K562 (cell line): ENCODE data around the gene SLAMF6. TPM values are rescaled to one million over a fixed set of nuclear protein-coding genes. Genes with fewer than 3 reads are reported as not detected.

Experiments used
- ATAC-seq: fragments of 200-7000 bp; cut with Tn5 transposase; 3 replicates; pipeline ENCODE4 v1.9.1; 2020; ENCODE audit warnings: moderate library complexity
- BruUV-seq: library from RNA; stranded (reverse); fragments of 400-500 nt; replicated peaks from 2 replicates; lab custom pipeline; 2021; lab: Mats Ljungman, UMichigan
- CTCF ChIA-PET: fragments of 300-600 bp; formaldehyde crosslinking; extraction: SDS; loops from one replicate; lab custom pipeline; 2021; ENCODE audit warnings: low intra/inter-chr PET ratio; lab: Yijun Ruan, JAX
- POLR2A ChIA-PET: fragments of 300-600, 350-650 bp; sonication (Branson Sonifier 250); formaldehyde crosslinking; extraction: SDS; loops from one replicate; lab custom pipeline; 2021; ENCODE audit warnings: antibody characterized with exemption, inconsistent platforms; lab: Yijun Ruan, JAX
- DNase-seq, 4 experiments: peaks; one replicate each; pipeline versions ENCODE4 v3.0.0 to v3.0.0-alpha.2; 2011 to 2018; ENCODE audit warnings: low spot score in 3 of 4, mixed read lengths in 3 of 4; ENCODE audit errors: extremely low read depth in 1 of 4
- FAIRE-seq: peaks from 2 replicates; lab custom pipeline; 2011; peaks lifted over from hg19 to GRCh38; lab: Jason Lieb, UNC
- H2AFZ ChIP-seq: 2 replicates; pipeline ENCODE4 v1.6.0; 2011; ENCODE audit warnings: low read depth, low read length, control low read depth, inconsistent platforms
- H3K27ac ChIP-seq: fragments of 200-600 bp; 3 replicates; pipeline ENCODE4 v1.8.0; 2011; ENCODE audit warnings: low read depth, mild to moderate bottlenecking, control low read depth, inconsistent platforms, low read length, moderate library complexity, mixed read lengths; ENCODE audit errors: extremely low read depth
- H3K27me3 ChIP-seq, 2 experiments: fragments of 300-600 bp in 1 of 2; 2 replicates in 1 of 2; 3 replicates in 1 of 2; pipeline versions ENCODE4 v1.6.0 to v1.8.0; 2011; ENCODE audit warnings: inconsistent platforms in 2 of 2, low read length in 2 of 2, mild to moderate bottlenecking in 1 of 2, mixed read lengths in 1 of 2, moderate library complexity in 1 of 2; ENCODE audit not compliant: control insufficient read depth in 2 of 2, insufficient read depth in 2 of 2
- H3K36me3 ChIP-seq: fragments of 300-600 bp; 3 replicates; pipeline ENCODE4 v1.8.0; 2011; ENCODE audit warnings: mild to moderate bottlenecking, low read length, inconsistent platforms; ENCODE audit not compliant: control insufficient read depth, insufficient read depth
- H3K4me1 ChIP-seq, 2 experiments: fragments of 200-600 bp in 1 of 2; replicated peaks in 1 of 2; 2 replicates in 1 of 2; 3 replicates in 1 of 2; pipeline versions ENCODE4 v1.5.1 to v1.8.0; 2011; ENCODE audit warnings: inconsistent platforms in 2 of 2, low read length in 2 of 2, mild to moderate bottlenecking in 1 of 2, mixed read lengths in 1 of 2, moderate library complexity in 1 of 2; ENCODE audit not compliant: control insufficient read depth in 2 of 2, insufficient read depth in 2 of 2
- H3K4me2 ChIP-seq: 2 replicates; pipeline ENCODE4 v1.6.1; 2011; ENCODE audit warnings: low read length, control low read depth, inconsistent platforms, mixed read lengths; ENCODE audit not compliant: insufficient read depth
- H3K4me3 ChIP-seq: fragments of 200-600 bp; sonication (generic), shearing (Covaris generic); 2 replicates; pipeline ENCODE4 v1.5.1; 2016; ENCODE audit warnings: control low read depth, inconsistent platforms
- H3K79me2 ChIP-seq: fragments of 200-600 bp; 3 replicates; pipeline ENCODE4 v1.8.0; 2011; ENCODE audit warnings: low read length, inconsistent platforms; ENCODE audit not compliant: control insufficient read depth, insufficient read depth
- H3K9ac ChIP-seq, 2 experiments: 2 replicates each; pipeline versions ENCODE4 v1.6.0 to v1.6.1; 2011; ENCODE audit warnings: low read depth in 2 of 2, low read length in 2 of 2, control low read depth in 1 of 2, inconsistent platforms in 1 of 2, mild to moderate bottlenecking in 1 of 2, mixed read lengths in 1 of 2; ENCODE audit not compliant: insufficient read depth in 1 of 2
- H3K9me1 ChIP-seq: one replicate; pipeline ENCODE4 v1.6.0; 2011; ENCODE audit warnings: inconsistent platforms, mild to moderate bottlenecking, low read length, moderate library complexity; ENCODE audit not compliant: control insufficient read depth, insufficient read depth
- H3K9me3 ChIP-seq: replicated peaks from 2 replicates; pipeline ENCODE4 v1.5.1; 2011; ENCODE audit warnings: low read depth, low read length, inconsistent platforms; ENCODE audit not compliant: control insufficient read depth, insufficient read depth
- H4K20me1 ChIP-seq: replicated peaks from 2 replicates; pipeline ENCODE4 v1.6.1; 2011; ENCODE audit warnings: low read length, inconsistent platforms, mixed read lengths; ENCODE audit not compliant: control insufficient read depth, insufficient read depth
- ARID1B ChIP-seq: fragments of 450-650 bp; IDR thresholded peaks from 2 replicates; pipeline ENCODE4 v1.6.1; 2016; ENCODE audit warnings: antibody characterized with exemption, mild to moderate bottlenecking, inconsistent platforms
- C11orf30 ChIP-seq: fragments of 450-650 bp; IDR thresholded peaks from 2 replicates; pipeline ENCODE4 v1.6.1; 2016; ENCODE audit warnings: low read depth, mild to moderate bottlenecking
- FOSL1 ChIP-seq: fragments of 200-800 bp; sonication (Bioruptor generic); conservative IDR thresholded peaks from 2 replicates; pipeline ENCODE4 v1.6.1; 2016; ENCODE audit warnings: missing genetic modification characterization, missing compliant biosample characterization
- FOXK2 ChIP-seq, 2 experiments: fragments of 450-650 bp; IDR thresholded peaks in 1 of 2; conservative IDR thresholded peaks in 1 of 2; 2 replicates each; pipeline ENCODE4 v1.6.1; 2016; ENCODE audit warnings: low read depth in 2 of 2, mild to moderate bottlenecking in 1 of 2
- HCFC1 ChIP-seq: IDR thresholded peaks from 2 replicates; pipeline ENCODE4 v1.6.1; 2012; ENCODE audit warnings: low read depth, low read length, improper control_type of control experiment
- HDAC2 ChIP-seq: fragments of 450-650 bp; IDR thresholded peaks from 2 replicates; pipeline ENCODE4 v1.6.1; 2016; ENCODE audit warnings: mild to moderate bottlenecking
- MAFF ChIP-seq: IDR thresholded peaks from 2 replicates; pipeline ENCODE4 v1.6.1; 2012; ENCODE audit warnings: low read length, improper control_type of control experiment
- NFE2 ChIP-seq: IDR thresholded peaks from 2 replicates; pipeline ENCODE4 v1.6.1; 2014; ENCODE audit warnings: antibody characterized with exemption, low read depth
- NR2C2 ChIP-seq, 2 experiments: fragments of 200-800 bp in 1 of 2; sonication (Bioruptor generic) in 1 of 2; sonication (generic) in 1 of 2; formaldehyde crosslinking in 1 of 2; IDR thresholded peaks; 2 replicates each; pipeline versions ENCODE4 v1.6.1 to v1.8.0; 2016 to 2022; ENCODE audit warnings: mild to moderate bottlenecking in 1 of 2, missing compliant biosample characterization in 1 of 2, missing genetic modification characterization in 1 of 2, missing genetic modification reagents in 1 of 2
- NR4A1 ChIP-seq, 2 experiments: fragments of 250-450 bp in 1 of 2; fragments of 450-650 bp in 1 of 2; sonication (Bioruptor Pico) in 1 of 2; IDR thresholded peaks; 2 replicates each; pipeline versions ENCODE4 v1.4.0 to v1.6.1; 2016 to 2020; ENCODE audit warnings: mild to moderate bottlenecking in 2 of 2, missing compliant biosample characterization in 1 of 2, missing genetic modification characterization in 1 of 2, moderate library complexity in 1 of 2
- PCBP2 ChIP-seq: fragments of 200-400 bp; formaldehyde crosslinking; IDR thresholded peaks from 2 replicates; pipeline ENCODE4 v1.6.1; 2018; ENCODE audit warnings: low read length, low read depth, mild to moderate bottlenecking, moderate library complexity; ENCODE audit not compliant: poor library complexity, severe bottlenecking
- ZNF165 ChIP-seq: fragments of 250-450 bp; sonication (Bioruptor Pico); IDR thresholded peaks from 2 replicates; pipeline ENCODE4 v1.4.0; 2020; ENCODE audit warnings: borderline replicate concordance
- ZNF197 ChIP-seq: fragments of 200-800 bp; sonication (Bioruptor generic); IDR thresholded peaks from 2 replicates; pipeline ENCODE4 v1.6.1; 2016; ENCODE audit warnings: low read depth, missing genetic modification characterization, missing compliant biosample characterization
- ZNF263 ChIP-seq: sonication (generic); formaldehyde crosslinking; IDR thresholded peaks from 2 replicates; pipeline ENCODE4 v1.8.0; 2022; ENCODE audit warnings: mild to moderate bottlenecking, missing genetic modification reagents, borderline replicate concordance
- WGBS: fragments of 100-300 bp; shearing (Covaris generic); methylation state at CpG from one replicate; pipeline ENCODE4 v1.1.6; 2016; ENCODE audit warnings: low coverage, mixed read lengths; ENCODE audit not compliant: insufficient coverage; ENCODE audit errors: missing lambda C conversion rate; 5-methylcytosine and 5-hydroxymethylcytosine counted together
- in situ Hi-C: fragments of 300-500 bp; cut with MboI; formaldehyde crosslinking; loops from 4 replicates; pipeline ENCODE4 v1.15.0; 2018; ENCODE audit warnings: inconsistent platforms, mixed read lengths
- intact Hi-C: fragments of 100-400 bp; cut with micrococcal nuclease; formaldehyde crosslinking; loops from 2 replicates; pipeline ENCODE4 v1.14.2; 2022
- polyA plus RNA-seq, 8 experiments: library from polyadenylated mRNA; depleted of rRNA in 4 of 8; stranded (reverse) in 5 of 8; unstranded in 3 of 8; fragments of >200 nt; fragmentation: Nextera tagmentation in 2 of 8; fragmentation: Illumina TruSeq in 1 of 8; extraction: Ambion mirVana in 2 of 8; extraction: Trizol in 1 of 8; gene quantifications; 2 replicates each; pipeline versions ENCODE4 v1.2.1 to v1.2.3, GENCODE V29; 2011 to 2014; ENCODE audit warnings: inconsistent platforms in 1 of 8, missing spikeins in 1 of 8
- total RNA-seq, 7 experiments: library from RNA; depleted of rRNA in 6 of 7; stranded (reverse); fragments of >200 nt in 6 of 7; fragmentation: Illumina TruSeq in 2 of 7; extraction: Trizol in 2 of 7; gene quantifications; 2 replicates each; pipeline versions ENCODE4 v1.2.1 to v1.2.3, GENCODE V29; 2011 to 2021; ENCODE audit warnings: low replicate concordance in 1 of 7
- TF ChIP-seq, protein P1 (sequence below): fragments of 450-650 bp; formaldehyde crosslinking; IDR thresholded peaks from 2 replicates; pipeline ENCODE4 v1.4.0; 2020; ENCODE audit warnings: mild to moderate bottlenecking, moderate library complexity
- TF ChIP-seq, protein P2 (sequence below): fragments of 200-800 bp; sonication (Bioruptor generic); IDR thresholded peaks from 2 replicates; pipeline ENCODE4 v1.6.1; 2017; ENCODE audit warnings: missing genetic modification characterization, missing compliant biosample characterization

SLAMF6 gene
- total and polyA plus RNA-seq, 9 of the 15 experiments (the other 6 are each of a cell fraction or from before 2014, with no cell fraction given) = 0.56 to 4.8 (median 1.1) TPM

DNA sequence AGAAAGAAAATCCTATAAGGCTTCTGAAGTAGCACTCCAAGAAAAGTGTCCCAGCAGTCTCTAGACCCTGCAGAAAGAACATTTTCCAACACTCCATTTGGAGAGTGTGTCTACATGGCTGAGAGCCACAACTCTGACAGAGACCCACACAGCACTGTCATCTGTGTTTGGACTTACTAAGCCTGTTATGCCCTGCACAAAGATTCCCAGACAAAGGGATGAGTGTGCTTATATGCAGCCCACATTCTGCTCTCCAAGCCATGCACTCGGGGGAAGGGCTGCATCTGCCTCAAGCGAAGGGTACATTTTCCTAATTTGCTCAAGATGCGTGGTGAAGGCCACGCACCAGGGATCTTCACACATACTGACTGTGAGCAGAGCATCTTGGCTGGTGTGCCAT lies 24.4 kb upstream of the SLAMF6 start (continued):
- TF ChIP-seq, protein P1, sequence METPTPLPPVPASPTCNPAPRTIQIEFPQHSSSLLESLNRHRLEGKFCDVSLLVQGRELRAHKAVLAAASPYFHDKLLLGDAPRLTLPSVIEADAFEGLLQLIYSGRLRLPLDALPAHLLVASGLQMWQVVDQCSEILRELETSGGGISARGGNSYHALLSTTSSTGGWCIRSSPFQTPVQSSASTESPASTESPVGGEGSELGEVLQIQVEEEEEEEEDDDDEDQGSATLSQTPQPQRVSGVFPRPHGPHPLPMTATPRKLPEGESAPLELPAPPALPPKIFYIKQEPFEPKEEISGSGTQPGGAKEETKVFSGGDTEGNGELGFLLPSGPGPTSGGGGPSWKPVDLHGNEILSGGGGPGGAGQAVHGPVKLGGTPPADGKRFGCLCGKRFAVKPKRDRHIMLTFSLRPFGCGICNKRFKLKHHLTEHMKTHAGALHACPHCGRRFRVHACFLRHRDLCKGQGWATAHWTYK (CRISPR knock-in tag) = 0 out of 2 replicates have a peak, but pooled peaks have one; percentile 44
- TF ChIP-seq ZNF165 (CRISPR knock-in tag) = 0 out of 2 replicates have a peak, but pooled peaks have one; percentile 46
- no peak for TF ChIP-seq NR2C2 (CRISPR knock-in tag; IDR thresholded peaks at IDR 0.05)
- peak; percentile 33; the same call in 1 of the 2 replicates for TF ChIP-seq NR2C2 (tag; IDR thresholded peaks at IDR 0.05)
- no peak for TF ChIP-seq NFE2
- TF ChIP-seq NR4A1 (CRISPR knock-in tag; IDR thresholded peaks at IDR 0.05) = peak; percentile 63; the same call in 1 of the 2 replicates
- no peak for TF ChIP-seq NR4A1 (tag; IDR thresholded peaks at IDR 0.05)
- TF ChIP-seq, protein P2, sequence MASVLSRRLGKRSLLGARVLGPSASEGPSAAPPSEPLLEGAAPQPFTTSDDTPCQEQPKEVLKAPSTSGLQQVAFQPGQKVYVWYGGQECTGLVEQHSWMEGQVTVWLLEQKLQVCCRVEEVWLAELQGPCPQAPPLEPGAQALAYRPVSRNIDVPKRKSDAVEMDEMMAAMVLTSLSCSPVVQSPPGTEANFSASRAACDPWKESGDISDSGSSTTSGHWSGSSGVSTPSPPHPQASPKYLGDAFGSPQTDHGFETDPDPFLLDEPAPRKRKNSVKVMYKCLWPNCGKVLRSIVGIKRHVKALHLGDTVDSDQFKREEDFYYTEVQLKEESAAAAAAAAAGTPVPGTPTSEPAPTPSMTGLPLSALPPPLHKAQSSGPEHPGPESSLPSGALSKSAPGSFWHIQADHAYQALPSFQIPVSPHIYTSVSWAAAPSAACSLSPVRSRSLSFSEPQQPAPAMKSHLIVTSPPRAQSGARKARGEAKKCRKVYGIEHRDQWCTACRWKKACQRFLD = peak; percentile 24; the same call in 1 of the 2 replicates

DNA sequence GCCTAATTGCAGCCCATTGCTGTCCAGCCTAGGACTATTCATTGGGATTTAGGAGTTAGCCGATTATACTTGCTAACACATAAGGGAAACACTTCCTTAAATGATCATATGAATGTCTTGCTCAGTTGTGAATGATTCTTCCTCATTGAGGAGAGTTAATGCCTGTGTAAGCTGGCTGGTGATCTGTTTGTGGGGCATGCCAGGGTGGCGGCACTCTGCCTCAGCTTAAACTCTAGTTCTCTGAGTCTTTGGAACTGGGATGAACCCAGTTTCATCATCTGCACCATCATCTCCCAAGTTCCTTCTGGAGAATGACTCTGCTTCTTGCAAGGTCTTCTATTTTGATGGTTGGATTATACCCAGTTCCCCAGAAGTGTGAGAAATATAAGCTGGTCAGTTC lies 23.9 kb upstream of the SLAMF6 start:
- WGBS = 80% methylated on average over 2 of the region's 2 CpGs
- no peaks in the 10 kb centered on the region; the same call in 1 of the 2 replicates for H3K9me3 ChIP-seq
- no TSS peak for BruUV-seq
- in situ Hi-C loops (no loop called here), intact Hi-C loops (no loop called here)
- peak overlapping the region; percentile 72 for H2AFZ ChIP-seq
- no peak overlapping the region for H3K9ac ChIP-seq
- no peaks in the 10 kb centered on the region; the same call in 2 of the 3 replicates for H3K36me3 ChIP-seq
- DNase-seq (no peak), ATAC-seq (no peak), FAIRE-seq (no peak)
- H3K27me3 ChIP-seq = no peaks in the 10 kb centered on the region
- H3K79me2 ChIP-seq = no peaks in the 10 kb centered on the region
- H3K4me3 ChIP-seq = no peak overlapping the region
- H3K4me1 ChIP-seq = peaks cover 34 to 68% of the 10 kb centered on the region in 2 experiments
- ChIA-PET CTCF (no interaction called here), POLR2A (interaction anchor here (1.0 kb wide), 1 partner anchor 29 kb away, joined by 3 read pairs; no protein-coding TSS in a partner anchor)
- H3K9me1 ChIP-seq = no peaks in the 10 kb centered on the region
- no peaks in the 10 kb centered on the region for H4K20me1 ChIP-seq
- no peak overlapping the region; the same call in 1 of the 2 replicates for H3K4me2 ChIP-seq
- H3K27ac ChIP-seq = peak overlapping the region; percentile 12; the same call in 1 of the 3 replicates
- TF ChIP-seq PCBP2 = no peak
- peak; percentile 57 for TF ChIP-seq C11orf30
- TF ChIP-seq ZNF197 (CRISPR knock-in tag) = peak; percentile 81; the same call in 1 of the 2 replicates
- TF ChIP-seq NFE2 = peak; percentile 71
- TF ChIP-seq MAFF = peak; percentile 37; the same call in 1 of the 2 replicates
- TF ChIP-seq HDAC2 = no peak
- TF ChIP-seq FOSL1 (tag) = 0 out of 2 replicates have a peak, but pooled peaks have one; percentile 19
- no peak for TF ChIP-seq ZNF263 (CRISPR knock-in tag)
- TF ChIP-seq HCFC1 = no peak
- TF ChIP-seq FOXK2 (conservative IDR thresholded peaks at IDR 0.05 in 1 of 2, IDR thresholded peaks at IDR 0.05 in 1 of 2; ENCODE audit: low read depth in 2 of 2) = no peak
- peak; percentile 17; the same call in 1 of the 2 replicates for TF ChIP-seq ARID1B
